Keratinocyte (primary cell): ENCODE results near the gene AFG3L2. TPM values are rescaled to one million over a fixed set of nuclear protein-coding genes. Genes with fewer than 3 reads are reported as not detected.

Experiments used
- DNase-seq: peaks from one replicate; pipeline ENCODE4 v3.0.0-alpha.2; 2011; ENCODE audit warnings: low read depth, missing footprints, low spot score
- FAIRE-seq: peaks from 2 replicates; lab custom pipeline; 2011; peaks lifted over from hg19 to GRCh38; lab: Jason Lieb, UNC
- H2AFZ ChIP-seq: 2 replicates; pipeline ENCODE4 v1.6.0; 2012; ENCODE audit warnings: low read length, control low read depth, inconsistent platforms; ENCODE audit not compliant: control insufficient read depth
- H3K27ac ChIP-seq: 2 replicates; pipeline ENCODE4 v1.5.1; 2011; ENCODE audit warnings: low read length; ENCODE audit not compliant: control insufficient read depth, insufficient read depth
- H3K27me3 ChIP-seq: 3 replicates; pipeline ENCODE4 v1.6.0; 2011; ENCODE audit warnings: low read length; ENCODE audit not compliant: control insufficient read depth, insufficient read depth; ENCODE audit errors: extremely low read depth
- H3K36me3 ChIP-seq, 2 experiments: 2 replicates in 1 of 2; 3 replicates in 1 of 2; pipeline ENCODE4 v1.5.1; 2011; ENCODE audit warnings: low read length in 2 of 2, mild to moderate bottlenecking in 1 of 2; ENCODE audit not compliant: control insufficient read depth in 2 of 2, insufficient read depth in 2 of 2; ENCODE audit errors: extremely low read depth in 1 of 2
- H3K4me1 ChIP-seq: 3 replicates; pipeline ENCODE4 v1.5.1; 2011; ENCODE audit warnings: low read length; ENCODE audit not compliant: control insufficient read depth, insufficient read depth; ENCODE audit errors: extremely low read depth
- H3K4me2 ChIP-seq: 3 replicates; pipeline ENCODE4 v1.6.0; 2011; ENCODE audit warnings: low read depth, low read length; ENCODE audit not compliant: control insufficient read depth, insufficient read depth; ENCODE audit errors: extremely low read depth
- H3K4me3 ChIP-seq, 3 experiments: fragments of 200-600 bp in 1 of 3; sonication (generic) in 1 of 3; 2 replicates in 2 of 3; 3 replicates in 1 of 3; pipeline ENCODE4 v1.5.1; 2011 to 2016; ENCODE audit warnings: low read length in 3 of 3, mild to moderate bottlenecking in 3 of 3, control low read depth in 2 of 3, inconsistent platforms in 1 of 3, low read depth in 1 of 3, mixed read lengths in 1 of 3, mixed run types in 1 of 3, moderate library complexity in 1 of 3; ENCODE audit not compliant: control insufficient read depth in 2 of 3, insufficient read depth in 2 of 3; ENCODE audit errors: extremely low read depth in 1 of 3
- H3K79me2 ChIP-seq: 2 replicates; pipeline ENCODE4 v1.6.0; 2012; ENCODE audit warnings: low read length; ENCODE audit not compliant: control insufficient read depth, insufficient read depth
- H3K9ac ChIP-seq: 3 replicates; pipeline ENCODE4 v1.6.0; 2011; ENCODE audit warnings: low read length; ENCODE audit not compliant: control insufficient read depth, insufficient read depth; ENCODE audit errors: extremely low read depth
- H3K9me1 ChIP-seq: 3 replicates; pipeline ENCODE4 v1.6.0; 2011; ENCODE audit warnings: low read length; ENCODE audit not compliant: control insufficient read depth, insufficient read depth; ENCODE audit errors: extremely low read depth
- H3K9me3 ChIP-seq: 2 replicates; pipeline ENCODE4 v1.5.1; 2012; ENCODE audit warnings: low read depth, low read length; ENCODE audit not compliant: control insufficient read depth
- H4K20me1 ChIP-seq: 3 replicates; pipeline ENCODE4 v1.6.0; 2011; ENCODE audit warnings: low read length; ENCODE audit not compliant: control insufficient read depth, insufficient read depth; ENCODE audit errors: extremely low read depth
- EZH2 ChIP-seq: IDR thresholded peaks from one replicate; pipeline ENCODE4 v1.6.1; 2012; ENCODE audit warnings: inconsistent platforms, mild to moderate bottlenecking, low read length, moderate library complexity
- dilution Hi-C: fragments of 300-500 bp; cut with MboI; formaldehyde crosslinking; loops from one replicate; pipeline ENCODE4 v1.7.0; 2020; ENCODE audit warnings: low sequenced_read_pairs; ENCODE audit not compliant: extremely low pct_ligation_motif_present
- polyA plus RNA-seq, 5 experiments: library from polyadenylated mRNA; depleted of rRNA in 3 of 5; stranded (reverse) in 3 of 5; stranded (forward) in 1 of 5; unstranded in 1 of 5; fragments of >200 nt; gene quantifications; 1 replicate in 1 of 5; 2 replicates in 3 of 5; 3 replicates in 1 of 5; pipeline versions ENCODE4 v1.2.1 to v1.2.3, GENCODE V29; 2011 to 2012; ENCODE audit warnings: missing spikeins in 2 of 5, low read depth in 1 of 5, low replicate concordance in 1 of 5
- TF ChIP-seq, protein P1 (sequence below), 3 experiments: IDR thresholded peaks in 1 of 3; conservative IDR thresholded peaks in 1 of 3; optimal IDR thresholded peaks in 1 of 3; 2 replicates in 2 of 3; 3 replicates in 1 of 3; pipeline versions ENCODE3 to v1.5.1; 2011; ENCODE audit warnings: low read length in 3 of 3, mild to moderate bottlenecking in 3 of 3, moderate library complexity in 2 of 3, control low read depth in 1 of 3, inconsistent platforms in 1 of 3; ENCODE audit not compliant: insufficient read depth in 2 of 3; ENCODE audit errors: extremely low read depth in 1 of 3

Gene AFG3L2
- polyA plus RNA-seq, 1 donor (not counting 4 experiments of a cell fraction or from before 2014, with no cell fraction given) = 47.5 TPM

DNA sequence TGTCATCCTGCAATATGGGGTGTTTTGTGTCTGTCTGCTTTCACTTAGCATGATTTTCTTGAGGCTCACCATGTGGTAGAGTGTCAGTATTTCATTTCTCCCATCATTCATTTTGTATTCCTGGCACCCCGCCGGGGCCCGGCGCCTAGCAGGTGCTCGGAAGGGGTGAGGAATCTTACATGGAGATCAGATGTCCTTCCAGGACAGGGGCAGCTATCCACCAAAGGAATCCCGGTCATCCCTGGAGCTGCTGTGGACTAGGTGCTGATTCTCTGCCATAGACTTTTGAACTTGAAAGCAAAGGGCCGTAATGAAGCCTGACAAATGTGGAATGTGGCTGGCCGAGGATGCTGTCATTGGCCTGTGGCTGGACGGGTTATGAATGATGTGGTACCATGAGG lies 33.1 kb upstream of the AFG3L2 start:
- FAIRE-seq = no peak
- peaks cover 0 to 4% of the 10 kb centered on the region in 2 experiments for H3K36me3 ChIP-seq
- dilution Hi-C loops = no loop called here
- DNase-seq = no peak
- H3K9me3 ChIP-seq = no peaks in the 10 kb centered on the region
- peaks cover 12% of the 10 kb centered on the region for H3K27me3 ChIP-seq
- H3K79me2 ChIP-seq = peaks cover 22% of the 10 kb centered on the region
- no peak overlapping the region for H3K9ac ChIP-seq
- H3K9me1 ChIP-seq = no peaks in the 10 kb centered on the region
- H3K4me2 ChIP-seq = peak overlapping the region; percentile 4
- TF ChIP-seq EZH2 = no peak
- TF ChIP-seq, protein P1, sequence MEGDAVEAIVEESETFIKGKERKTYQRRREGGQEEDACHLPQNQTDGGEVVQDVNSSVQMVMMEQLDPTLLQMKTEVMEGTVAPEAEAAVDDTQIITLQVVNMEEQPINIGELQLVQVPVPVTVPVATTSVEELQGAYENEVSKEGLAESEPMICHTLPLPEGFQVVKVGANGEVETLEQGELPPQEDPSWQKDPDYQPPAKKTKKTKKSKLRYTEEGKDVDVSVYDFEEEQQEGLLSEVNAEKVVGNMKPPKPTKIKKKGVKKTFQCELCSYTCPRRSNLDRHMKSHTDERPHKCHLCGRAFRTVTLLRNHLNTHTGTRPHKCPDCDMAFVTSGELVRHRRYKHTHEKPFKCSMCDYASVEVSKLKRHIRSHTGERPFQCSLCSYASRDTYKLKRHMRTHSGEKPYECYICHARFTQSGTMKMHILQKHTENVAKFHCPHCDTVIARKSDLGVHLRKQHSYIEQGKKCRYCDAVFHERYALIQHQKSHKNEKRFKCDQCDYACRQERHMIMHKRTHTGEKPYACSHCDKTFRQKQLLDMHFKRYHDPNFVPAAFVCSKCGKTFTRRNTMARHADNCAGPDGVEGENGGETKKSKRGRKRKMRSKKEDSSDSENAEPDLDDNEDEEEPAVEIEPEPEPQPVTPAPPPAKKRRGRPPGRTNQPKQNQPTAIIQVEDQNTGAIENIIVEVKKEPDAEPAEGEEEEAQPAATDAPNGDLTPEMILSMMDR (optimal IDR thresholded peaks at IDR 0.05 in 1 of 3, IDR thresholded peaks at IDR 0.05 in 1 of 3, conservative IDR thresholded peaks at IDR 0.05 in 1 of 3; ENCODE audit: extremely low read depth in 1 of 3, insufficient read depth in 2 of 3, low read length in 3 of 3) = no peak
- no peaks in the 10 kb centered on the region for H4K20me1 ChIP-seq
- H3K27ac ChIP-seq = no peak overlapping the region
- H3K4me3 ChIP-seq = no peak overlapping the region
- no peak overlapping the region for H2AFZ ChIP-seq
- H3K4me1 ChIP-seq = peaks cover 21% of the 10 kb centered on the region

DNA sequence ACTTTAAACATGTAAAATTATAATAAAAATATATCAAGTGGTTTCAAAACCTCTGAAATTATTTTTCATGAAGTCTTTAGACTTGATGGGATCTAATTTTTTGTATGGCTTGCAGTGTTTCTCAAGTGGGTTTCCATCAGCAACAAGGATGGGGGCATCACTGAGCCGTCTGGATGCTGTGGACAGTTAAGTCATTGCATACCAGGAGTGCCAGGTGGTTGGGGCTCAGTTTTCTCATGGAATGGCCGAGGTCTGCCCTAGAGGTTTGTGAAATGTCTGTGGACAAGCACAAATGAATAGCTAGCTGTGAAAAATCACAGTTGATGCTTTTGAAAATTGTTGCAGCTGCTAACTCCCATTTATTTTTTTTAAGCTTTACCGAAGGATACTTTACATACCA lies 32.4 kb upstream of the AFG3L2 start:
- DNase-seq (no peak), FAIRE-seq (no peak)
- dilution Hi-C loops = no loop called here
- Histone ChIP-seq H3K27ac (no peak overlapping the region), H3K9me1 (no peaks in the 10 kb centered on the region), H3K9me3 (no peaks in the 10 kb centered on the region), H3K27me3 (peaks cover 12% of the 10 kb centered on the region), H3K4me2 (peak overlapping the region; percentile 32), H3K4me3 (no peak overlapping the region), H3K9ac (no peak overlapping the region), H3K79me2 (peaks cover 22% of the 10 kb centered on the region), H4K20me1 (no peaks in the 10 kb centered on the region), H3K36me3 (peaks cover 0 to 4% of the 10 kb centered on the region in 2 experiments), H2AFZ (no peak overlapping the region), H3K4me1 (peaks cover 21% of the 10 kb centered on the region)
- TF ChIP-seq, protein P1 (optimal IDR thresholded peaks at IDR 0.05 in 1 of 3, IDR thresholded peaks at IDR 0.05 in 1 of 3, conservative IDR thresholded peaks at IDR 0.05 in 1 of 3; ENCODE audit: extremely low read depth in 1 of 3, insufficient read depth in 2 of 3, low read length in 3 of 3) = no peak
- no peak for TF ChIP-seq EZH2
